Measurements from ENCODE around the gene PNCK. TPM values are rescaled to one million over a fixed set of nuclear protein-coding genes. Genes with fewer than 3 reads are reported as not detected.

Gene PNCK
- total and polyA plus RNA-seq, 4 donors: 0.44 to 0.77 (median 0.67) TPM

DNA sequence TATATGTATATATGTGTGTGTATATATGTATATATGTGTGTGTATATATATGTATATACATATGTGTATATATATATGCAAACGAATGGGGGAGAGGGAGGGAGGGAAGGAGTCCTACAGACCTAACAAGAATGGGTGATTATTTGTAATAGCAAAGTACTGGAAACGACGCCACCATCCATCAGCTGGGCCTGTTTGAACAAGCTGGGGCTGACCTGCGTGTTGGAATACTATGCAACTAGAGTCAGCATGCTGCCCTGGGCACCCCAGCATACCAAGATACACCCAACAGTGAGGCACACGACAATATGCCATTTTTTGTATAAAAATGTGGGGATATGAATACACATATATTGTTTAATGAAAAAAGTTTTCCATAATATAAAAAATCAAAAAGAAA lies 53.0 kb downstream of the PNCK start:
- peaks cover 0 to 3% (median 0%) of the 10 kb centered on the region in 4 donors for H3K9me3 ChIP-seq (ENCODE audit: control insufficient read depth in 4 of 4, insufficient read depth in 3 of 4, low read length in 3 of 4)
- TF ChIP-seq, protein P1, sequence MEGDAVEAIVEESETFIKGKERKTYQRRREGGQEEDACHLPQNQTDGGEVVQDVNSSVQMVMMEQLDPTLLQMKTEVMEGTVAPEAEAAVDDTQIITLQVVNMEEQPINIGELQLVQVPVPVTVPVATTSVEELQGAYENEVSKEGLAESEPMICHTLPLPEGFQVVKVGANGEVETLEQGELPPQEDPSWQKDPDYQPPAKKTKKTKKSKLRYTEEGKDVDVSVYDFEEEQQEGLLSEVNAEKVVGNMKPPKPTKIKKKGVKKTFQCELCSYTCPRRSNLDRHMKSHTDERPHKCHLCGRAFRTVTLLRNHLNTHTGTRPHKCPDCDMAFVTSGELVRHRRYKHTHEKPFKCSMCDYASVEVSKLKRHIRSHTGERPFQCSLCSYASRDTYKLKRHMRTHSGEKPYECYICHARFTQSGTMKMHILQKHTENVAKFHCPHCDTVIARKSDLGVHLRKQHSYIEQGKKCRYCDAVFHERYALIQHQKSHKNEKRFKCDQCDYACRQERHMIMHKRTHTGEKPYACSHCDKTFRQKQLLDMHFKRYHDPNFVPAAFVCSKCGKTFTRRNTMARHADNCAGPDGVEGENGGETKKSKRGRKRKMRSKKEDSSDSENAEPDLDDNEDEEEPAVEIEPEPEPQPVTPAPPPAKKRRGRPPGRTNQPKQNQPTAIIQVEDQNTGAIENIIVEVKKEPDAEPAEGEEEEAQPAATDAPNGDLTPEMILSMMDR (IDR thresholded peaks at IDR 0.05; ENCODE audit: control extremely low read depth, extremely low read depth): no peak
- H3K27ac ChIP-seq (ENCODE audit: low read depth in 1 of 2, low read length in 1 of 2): no peak overlapping the region
- DNase-seq: no peak
- 74 to 88% methylated on average over 5 of the region's 5 CpGs for WGBS, 2 donors
- H3K4me3 ChIP-seq: no peak overlapping the region
- no peak overlapping the region for H3K9ac ChIP-seq (ENCODE audit: insufficient read depth in 1 of 2, low read length in 2 of 2)
- no peak for ATAC-seq (ENCODE audit: insufficient read depth, low FRiP score)
- H3K27me3 ChIP-seq (ENCODE audit: control insufficient read depth in 3 of 3, insufficient read depth in 3 of 3, low read length in 2 of 3): peaks cover 0 to 4% (median 0%) of the 10 kb centered on the region in 3 donors
- no peaks in the 10 kb centered on the region for H3K4me1 ChIP-seq (ENCODE audit: control insufficient read depth in 5 of 5, insufficient read depth in 5 of 5, low read length in 5 of 5)
- no peaks in the 10 kb centered on the region for H3K36me3 ChIP-seq (ENCODE audit: control insufficient read depth in 4 of 4, insufficient read depth in 4 of 4, low read length in 4 of 4)

Small RNAs within 50 kb of the gene (small RNA-seq; reads per million reads assigned to genes)
- gene RN7SL687P (ENCODE audit: low replicate concordance): not detected

Other genes starting within 250 kb of the PNCK start
- gene TREX2, start 227.8 kb downstream of the PNCK start, total RNA-seq: 1 to 10 TPM in 1 of 2 donors, under 1 TPM in 1; 0.65 to 1.2 TPM
- under 1 TPM; 0.61 to 0.63 TPM for gene TREX2, start 227.8 kb downstream of the PNCK start, polyA plus RNA-seq
- gene HAUS7, start 203.2 kb downstream of the PNCK start, total RNA-seq: 10 to 100 TPM; 11.3 to 31.6 TPM
- gene HAUS7, start 203.2 kb downstream of the PNCK start, polyA plus RNA-seq: 10 to 100 TPM; 24.4 to 42.9 TPM
- gene BGN, start 178.8 kb downstream of the PNCK start, total RNA-seq: 100 to 1,000 TPM in 1 of 2 donors, 10 to 100 TPM in 1; 77.9 to 161 TPM
- gene BGN, start 178.8 kb downstream of the PNCK start, polyA plus RNA-seq: 100 to 1,000 TPM; 104 to 148 TPM
- under 1 TPM; 0.21 to 0.54 TPM for gene ATP2B3, start 156.2 kb downstream of the PNCK start, total RNA-seq
- gene ATP2B3, start 156.2 kb downstream of the PNCK start, polyA plus RNA-seq: not detected
- gene CCNQ, start 74.7 kb downstream of the PNCK start, total RNA-seq: 10 to 100 TPM; 14.2 to 20.2 TPM
- gene CCNQ, start 74.7 kb downstream of the PNCK start, polyA plus RNA-seq: 10 to 100 TPM; 29.6 to 46.4 TPM
- gene DUSP9, start 26.6 kb downstream of the PNCK start, total RNA-seq: under 1 TPM; 0.28 to 0.55 TPM
- gene DUSP9, start 26.6 kb downstream of the PNCK start, polyA plus RNA-seq: under 1 TPM; 0.10 to 0.17 TPM
- gene SLC6A8, start 14.1 kb upstream of the PNCK start, total RNA-seq: 10 to 100 TPM in 1 of 2 donors, 1 to 10 TPM in 1; 9.6 to 21.5 TPM
- 10 to 100 TPM in 1 of 2 donors, 1 to 10 TPM in 1; 5.3 to 10.2 TPM for gene SLC6A8, start 14.1 kb upstream of the PNCK start, polyA plus RNA-seq
- gene BCAP31, start 50.6 kb upstream of the PNCK start, total RNA-seq: 100 to 1,000 TPM in 1 of 2 donors, 10 to 100 TPM in 1; 76.8 to 233 TPM
- 100 to 1,000 TPM; 180 to 283 TPM for gene BCAP31, start 50.6 kb upstream of the PNCK start, polyA plus RNA-seq
- 10 to 100 TPM in 1 of 2 donors, 1 to 10 TPM in 1; 5.7 to 19.7 TPM for gene ABCD1, start 51.0 kb upstream of the PNCK start, total RNA-seq
- 10 to 100 TPM in 1 of 2 donors, 1 to 10 TPM in 1; 7.9 to 12.7 TPM for gene ABCD1, start 51.0 kb upstream of the PNCK start, polyA plus RNA-seq
- 1 to 10 TPM; 1.0 to 2.6 TPM for gene PLXNB3, start 90.4 kb upstream of the PNCK start, total RNA-seq
- gene PLXNB3, start 90.4 kb upstream of the PNCK start, polyA plus RNA-seq: 1 to 10 TPM; 1.2 to 1.7 TPM
- under 1 TPM; 0.15 to 0.23 TPM for gene SRPK3, start 107.2 kb upstream of the PNCK start, total RNA-seq
- under 1 TPM; 0.04 to 0.14 TPM for gene SRPK3, start 107.2 kb upstream of the PNCK start, polyA plus RNA-seq
- 10 to 100 TPM; 30.4 to 58.5 TPM for gene IDH3G, start 120.6 kb upstream of the PNCK start, total RNA-seq
- gene IDH3G, start 120.6 kb upstream of the PNCK start, polyA plus RNA-seq: 10 to 100 TPM; 51.0 to 65.5 TPM
- 100 to 1,000 TPM in 1 of 2 donors, 10 to 100 TPM in 1; 84.2 to 413 TPM for gene SSR4, start 120.9 kb upstream of the PNCK start, total RNA-seq
- 1,000 to 10,000 TPM in 1 of 2 donors, 100 to 1,000 TPM in 1; 721 to 1,008 TPM for gene SSR4, start 120.9 kb upstream of the PNCK start, polyA plus RNA-seq
- gene PDZD4, start 156.7 kb upstream of the PNCK start, total RNA-seq: 1 to 10 TPM; 3.6 to 8.1 TPM
- 1 to 10 TPM; 2.3 to 3.9 TPM for gene PDZD4, start 156.7 kb upstream of the PNCK start, polyA plus RNA-seq
- gene L1CAM, start 212.4 kb upstream of the PNCK start, total RNA-seq: under 1 TPM; 0.74 to 0.83 TPM
- under 1 TPM; 0.19 to 0.20 TPM for gene L1CAM, start 212.4 kb upstream of the PNCK start, polyA plus RNA-seq
- 1 to 10 TPM in 1 of 2 donors, under 1 TPM in 1; 0.98 to 2.5 TPM for gene AVPR2, start 230.9 kb upstream of the PNCK start, total RNA-seq
- under 1 TPM; 0.51 to 0.70 TPM for gene AVPR2, start 230.9 kb upstream of the PNCK start, polyA plus RNA-seq